MM.1S (cell line): ENCODE measurements around the gene COQ8A.

Experiments
- CTCF ChIP-seq: fragments of 300-600 bp; sonication (generic); IDR thresholded peaks from 2 replicates; pipeline ENCODE4 v1.5.1; 2016; ENCODE audit warnings: antibody characterized with exemption, low read length, mixed read lengths
- EZH2 ChIP-seq: fragments of 300-600 bp; sonication (generic); optimal IDR thresholded peaks from 2 replicates; pipeline ENCODE3; 2017; ENCODE audit warnings: low read depth, mild to moderate bottlenecking, antibody characterized with exemption, low read length, mixed read lengths
- EZH2phosphoT487 ChIP-seq: fragments of 300-600 bp; sonication (generic); IDR thresholded peaks from 2 replicates; pipeline ENCODE4 v1.6.1; 2018; ENCODE audit warnings: antibody characterized with exemption, low read length

GRCh38 chr1:226985839-226986463 lies 45.9 kb downstream of the COQ8A start:
- TF ChIP-seq EZH2phosphoT487 (no peak), CTCF (no peak), EZH2 (no peak)
